ENCODE data around the gene CCDC88C.

DNA sequence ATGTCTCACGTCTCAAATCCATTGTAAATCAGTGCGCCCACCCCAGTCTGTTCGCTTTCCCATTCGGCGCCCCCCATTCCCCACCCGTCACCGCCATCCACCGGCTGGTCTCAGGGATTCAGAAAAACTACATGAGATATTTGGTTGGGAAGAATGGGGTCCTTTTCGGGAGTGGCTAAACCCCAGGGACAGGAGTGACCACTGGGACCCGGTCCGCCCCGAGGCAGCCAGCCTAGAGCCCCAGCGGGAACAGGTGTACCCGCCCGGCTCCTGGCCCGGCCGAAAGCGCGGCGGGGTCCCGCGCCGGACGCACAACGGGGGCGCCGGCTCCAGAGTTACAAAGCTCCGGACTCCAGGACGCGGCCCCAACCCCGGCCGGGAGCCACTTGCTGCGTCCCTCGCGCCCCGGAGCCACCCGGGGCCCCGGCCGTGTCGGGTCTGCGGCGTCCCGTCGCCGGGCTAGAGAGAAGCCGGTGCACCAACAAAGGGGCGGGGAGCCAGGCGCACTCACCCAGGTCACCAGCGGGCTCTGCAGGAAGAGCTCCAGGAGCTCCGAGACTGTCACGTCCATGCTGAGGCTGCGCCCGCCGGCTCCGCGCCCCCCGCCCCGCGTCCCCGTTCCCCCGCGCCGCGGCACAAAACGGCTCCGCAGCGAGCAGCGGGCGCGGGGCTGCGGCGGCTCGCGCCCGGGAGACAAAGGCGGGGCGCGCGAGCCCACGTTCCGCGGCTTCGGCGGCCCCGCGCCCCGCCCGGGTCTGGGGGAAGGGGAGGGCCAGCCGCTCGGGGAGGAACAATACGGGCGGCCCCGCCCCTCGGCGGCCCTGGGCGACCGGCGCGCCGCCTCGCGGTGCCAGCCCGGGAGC, at the start of gene CCDC88C:
- TF ChIP-seq, protein P1, sequence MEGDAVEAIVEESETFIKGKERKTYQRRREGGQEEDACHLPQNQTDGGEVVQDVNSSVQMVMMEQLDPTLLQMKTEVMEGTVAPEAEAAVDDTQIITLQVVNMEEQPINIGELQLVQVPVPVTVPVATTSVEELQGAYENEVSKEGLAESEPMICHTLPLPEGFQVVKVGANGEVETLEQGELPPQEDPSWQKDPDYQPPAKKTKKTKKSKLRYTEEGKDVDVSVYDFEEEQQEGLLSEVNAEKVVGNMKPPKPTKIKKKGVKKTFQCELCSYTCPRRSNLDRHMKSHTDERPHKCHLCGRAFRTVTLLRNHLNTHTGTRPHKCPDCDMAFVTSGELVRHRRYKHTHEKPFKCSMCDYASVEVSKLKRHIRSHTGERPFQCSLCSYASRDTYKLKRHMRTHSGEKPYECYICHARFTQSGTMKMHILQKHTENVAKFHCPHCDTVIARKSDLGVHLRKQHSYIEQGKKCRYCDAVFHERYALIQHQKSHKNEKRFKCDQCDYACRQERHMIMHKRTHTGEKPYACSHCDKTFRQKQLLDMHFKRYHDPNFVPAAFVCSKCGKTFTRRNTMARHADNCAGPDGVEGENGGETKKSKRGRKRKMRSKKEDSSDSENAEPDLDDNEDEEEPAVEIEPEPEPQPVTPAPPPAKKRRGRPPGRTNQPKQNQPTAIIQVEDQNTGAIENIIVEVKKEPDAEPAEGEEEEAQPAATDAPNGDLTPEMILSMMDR (IDR thresholded peaks at IDR 0.05): no peak
- no peak for TF ChIP-seq POLR2A (IDR thresholded peaks at IDR 0.05)
